Stimulated activated CD4-positive, alpha-beta T cell treated with anti-CD3 and anti-CD28 coated beads, Interleukin-2, amount 100 ng/mL, for 4 hours (primary cell): ENCODE results near the gene DOK4.
A peak's percentile ranks its signal among the peaks of the same experiment; 100 is the strongest.

ENCODE experiments used
- DNase-seq: peaks from one replicate; pipeline ENCODE4 v3.0.0-alpha.2; 2020; ENCODE audit warnings: low read depth

Gene DOK4

DNA sequence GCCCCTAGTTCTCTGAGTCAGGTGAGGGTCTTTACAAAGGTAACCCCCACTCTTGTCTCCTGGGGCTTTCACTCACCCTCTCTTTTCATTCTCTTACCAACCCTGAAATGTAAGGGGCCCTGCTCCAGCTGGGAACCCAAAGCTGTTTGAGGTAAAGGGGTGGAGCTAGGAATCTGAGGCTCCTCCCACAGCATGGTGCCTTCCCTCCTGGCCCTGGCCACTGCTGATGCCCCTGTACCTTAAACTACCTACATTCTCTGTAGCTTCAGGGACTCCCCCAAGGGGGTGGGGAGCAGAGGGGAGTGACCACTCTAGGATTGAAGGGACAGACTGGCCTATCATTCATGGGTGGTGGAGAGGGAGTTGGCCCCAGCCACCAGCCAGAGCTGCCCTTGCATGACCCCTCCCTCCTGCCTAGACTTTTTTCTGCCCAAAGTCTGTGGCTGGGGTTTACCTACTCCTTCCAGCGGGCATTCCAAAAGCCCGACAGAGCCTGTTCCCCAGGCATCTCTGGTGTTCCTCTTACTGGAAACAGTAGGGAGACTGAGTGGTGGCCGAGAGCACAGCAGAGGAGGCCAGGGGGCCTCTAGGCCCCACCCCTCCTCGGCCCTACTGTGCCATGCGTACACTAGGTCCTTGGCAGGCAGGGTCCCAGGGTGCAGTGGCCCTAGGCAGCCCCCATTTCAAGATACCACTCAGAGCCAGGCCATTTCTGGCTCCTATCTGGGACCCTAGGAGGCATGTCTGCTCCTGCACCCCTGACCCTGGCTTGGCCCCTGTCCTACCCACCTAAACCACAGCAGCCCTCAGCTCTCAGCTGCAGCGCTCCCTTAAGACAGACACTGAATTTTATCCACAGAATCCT lies 9.5 kb downstream of the DOK4 start:
- DNase-seq, result no peak

DNA sequence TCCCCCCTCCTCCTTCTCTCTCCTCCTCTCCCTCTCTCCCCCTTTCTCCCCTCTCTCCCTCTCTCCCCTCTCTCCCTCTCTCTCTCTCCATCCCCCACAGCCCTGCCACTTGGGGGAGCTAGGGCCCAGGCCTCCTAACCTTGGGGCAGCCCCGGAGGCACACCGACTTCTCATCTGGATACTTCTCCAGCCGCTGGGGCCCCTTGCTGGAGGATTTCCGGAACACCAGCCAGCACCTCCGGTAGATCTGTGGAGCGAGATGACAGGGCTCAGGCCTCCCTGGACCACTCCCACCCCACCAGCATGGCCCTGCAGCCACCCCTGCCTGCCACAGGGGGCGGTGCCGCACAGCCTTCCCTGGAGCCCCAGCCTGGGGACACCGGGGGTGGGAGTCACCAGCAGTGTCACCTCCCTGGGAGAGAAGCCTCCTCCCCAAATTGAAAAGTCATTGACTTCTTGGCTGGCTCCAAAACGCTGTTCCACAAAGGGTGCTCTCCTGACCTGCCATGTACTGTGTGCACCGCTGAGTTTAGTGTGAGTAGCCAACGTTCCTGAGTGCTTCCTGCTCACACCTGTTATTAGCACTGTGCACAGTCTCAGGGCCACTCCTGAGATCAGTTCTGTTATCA lies 10.5 kb downstream of the DOK4 start:
- peak; percentile 42 for DNase-seq

DNA sequence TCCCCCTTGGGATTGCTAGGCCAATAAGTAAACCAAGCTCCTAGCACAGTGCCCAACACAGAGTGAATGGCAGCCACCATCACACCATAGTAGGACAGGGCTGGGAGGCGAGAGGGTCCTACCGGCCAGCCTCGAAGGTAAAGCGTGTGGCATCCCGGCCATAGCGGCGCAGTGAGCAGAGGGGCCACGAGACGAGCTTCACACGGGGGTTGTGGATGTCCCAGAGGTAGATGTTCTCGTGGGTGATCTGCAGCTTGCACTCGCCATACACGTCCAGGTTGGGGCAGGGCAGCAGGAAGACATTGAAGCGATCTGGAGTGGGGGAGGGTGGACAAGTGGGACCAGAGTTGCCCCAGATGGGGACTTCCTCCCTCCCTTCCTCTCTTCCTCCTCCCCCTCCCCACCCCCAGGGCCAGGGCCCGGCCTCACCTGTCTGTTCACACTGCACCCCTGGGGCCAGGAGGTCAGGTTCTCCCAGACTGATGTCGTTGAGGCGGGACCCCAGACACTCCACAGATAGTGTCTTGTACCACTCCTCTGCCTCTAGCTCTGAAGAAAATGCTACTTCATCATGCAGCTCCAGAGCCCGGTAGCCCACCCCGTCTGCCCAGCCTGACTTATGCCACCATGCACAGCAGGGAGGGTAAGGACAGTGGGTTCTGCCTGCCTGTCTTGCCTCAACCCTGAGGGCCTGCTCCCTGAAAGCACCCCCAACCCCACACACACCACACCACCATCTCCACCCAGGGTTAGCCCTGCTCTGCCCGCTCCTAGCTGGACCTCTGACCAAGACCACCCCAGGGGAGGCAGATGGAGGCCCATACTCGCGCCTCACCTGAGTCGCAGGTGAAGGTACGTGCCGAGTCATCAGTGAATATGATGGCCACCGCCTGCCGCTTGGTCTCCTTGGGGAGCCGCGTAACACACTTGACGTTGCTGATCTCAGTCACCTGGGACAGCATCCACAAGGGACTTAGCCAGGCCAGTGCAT lies 11.3 kb downstream of the DOK4 start:
- no peak for DNase-seq

DNA sequence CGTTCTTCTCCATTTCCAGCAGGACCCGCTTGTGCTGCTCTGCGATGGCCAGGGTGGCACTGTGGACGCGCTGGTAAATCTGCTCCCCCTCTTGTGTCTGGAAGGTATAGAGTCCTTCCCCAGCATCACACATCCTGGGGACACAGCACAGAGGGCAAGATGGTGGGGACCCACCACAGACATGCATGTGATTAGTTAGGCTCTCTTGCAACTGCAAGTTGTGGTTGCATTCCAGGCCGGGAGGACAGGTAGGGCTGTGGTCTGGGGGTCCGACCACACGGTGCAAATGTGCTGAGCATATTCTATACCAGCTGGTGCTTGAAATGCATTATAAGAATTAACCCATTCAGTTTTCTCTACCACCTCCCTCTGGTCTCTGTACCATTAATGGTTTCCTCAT lies 12.4 kb downstream of the DOK4 start:
- no peak for DNase-seq

DNA sequence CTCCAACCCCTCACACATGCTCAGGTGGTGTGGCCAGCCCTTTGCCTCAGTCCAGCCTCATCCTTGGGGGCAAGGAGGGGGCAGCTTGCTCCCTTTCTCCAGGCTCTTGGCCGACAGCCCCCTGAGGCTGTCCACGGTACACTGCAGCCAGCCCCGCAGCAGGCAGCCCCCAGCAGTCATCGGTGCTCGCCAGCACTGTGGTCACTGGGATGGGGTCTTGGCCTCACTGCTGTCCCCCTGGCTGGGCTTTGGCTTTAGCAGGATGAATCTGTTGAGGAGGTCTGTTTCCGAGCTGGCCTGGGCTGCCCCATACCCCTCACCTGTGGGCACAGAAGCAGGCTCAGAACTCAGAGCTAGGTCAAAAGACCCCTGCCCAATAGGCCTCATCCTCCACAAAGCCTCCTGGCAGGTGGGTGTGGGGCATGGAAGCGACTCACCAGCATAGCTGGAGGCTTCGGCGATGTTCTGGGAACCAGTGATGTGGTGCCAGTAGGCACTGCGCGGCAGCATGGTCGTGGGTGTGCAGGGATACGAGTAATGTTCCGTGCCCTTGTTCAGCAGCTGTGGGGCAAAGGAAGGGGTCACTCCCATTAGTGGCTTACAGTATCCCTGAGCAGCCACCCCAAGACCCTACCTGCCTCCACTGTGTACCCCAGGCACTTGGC lies 13.0 kb downstream of the DOK4 start:
- DNase-seq, result no peak

DNA sequence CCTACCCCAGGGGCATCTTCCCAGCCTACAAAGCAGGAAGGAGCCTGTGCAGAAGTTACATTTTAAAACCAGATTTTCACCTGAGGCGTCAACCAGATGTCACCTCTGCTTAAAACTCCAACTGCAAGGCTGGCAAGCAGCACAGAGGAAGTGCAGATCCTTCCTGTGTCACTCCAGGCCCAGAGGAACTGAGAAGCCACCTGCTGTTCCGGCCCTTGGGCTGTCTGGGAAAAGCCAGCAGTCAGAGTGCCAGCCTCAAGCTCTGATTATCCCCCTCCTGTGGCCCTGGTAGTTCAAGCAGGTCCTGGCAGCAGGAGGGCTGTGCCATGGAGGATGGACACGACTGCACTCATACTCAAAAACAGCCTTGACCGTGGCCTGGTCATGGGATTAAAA lies 13.6 kb downstream of the DOK4 start:
- DNase-seq, result no peak

DNA sequence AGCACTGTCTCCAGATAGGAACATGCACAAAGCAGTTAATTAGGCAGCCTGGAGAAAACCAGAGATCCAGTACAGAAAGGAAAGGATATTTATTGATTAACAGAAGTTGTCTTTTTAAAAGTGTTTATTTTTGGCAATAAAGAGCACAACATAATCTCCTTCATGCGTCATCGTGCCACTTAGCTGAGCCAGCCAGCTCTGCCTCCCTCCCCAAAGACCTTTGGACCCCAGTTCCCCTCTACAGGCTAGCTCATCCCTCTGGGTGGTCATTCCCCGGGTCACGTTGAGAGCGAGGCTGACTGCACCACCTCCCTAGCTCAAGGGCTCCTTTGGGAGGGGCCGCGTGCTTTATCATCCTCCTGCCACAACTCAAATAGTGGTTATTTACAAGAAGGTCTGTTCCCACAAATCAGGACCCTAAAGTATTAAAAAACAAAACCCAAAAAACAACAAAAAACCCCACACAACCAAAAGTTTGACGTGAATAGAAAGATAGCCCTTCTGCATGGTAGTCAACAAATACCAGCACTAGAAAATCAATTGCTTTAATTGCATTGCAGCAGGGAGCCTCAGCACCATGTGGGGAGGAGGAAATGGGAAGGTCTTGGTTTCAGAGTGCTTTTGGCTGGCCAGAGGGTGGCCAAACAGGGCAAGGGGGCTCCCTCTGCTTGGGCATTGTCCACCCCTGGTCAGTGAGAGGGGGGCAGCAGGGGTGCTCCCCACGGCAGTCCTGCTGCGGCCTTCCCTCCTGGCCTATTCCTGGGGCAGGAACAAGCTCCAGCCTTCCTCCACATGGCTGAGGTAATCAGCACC lies 14.2 kb downstream of the DOK4 start:
- no peak for DNase-seq

DNA sequence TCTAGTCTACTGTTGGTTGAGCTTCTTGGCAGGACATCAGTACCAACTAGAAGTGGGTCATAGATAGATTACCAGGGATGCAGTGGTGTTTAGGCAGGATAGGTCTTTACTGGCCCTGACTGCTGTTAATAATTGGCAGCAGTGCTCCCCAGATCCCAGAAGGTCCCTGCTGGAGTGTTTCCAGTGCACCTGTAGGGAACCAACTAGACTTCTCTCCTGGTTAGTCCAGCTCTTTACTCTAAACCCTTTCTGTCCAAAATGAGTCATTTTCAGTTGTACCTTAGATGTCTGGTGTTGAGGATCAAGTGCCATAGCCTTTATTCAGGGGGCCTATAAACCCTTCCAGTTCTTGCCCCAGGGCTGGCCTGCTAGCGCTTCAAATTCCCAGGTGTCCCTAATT lies 15.1 kb downstream of the DOK4 start:
- DNase-seq, result no peak

DNA sequence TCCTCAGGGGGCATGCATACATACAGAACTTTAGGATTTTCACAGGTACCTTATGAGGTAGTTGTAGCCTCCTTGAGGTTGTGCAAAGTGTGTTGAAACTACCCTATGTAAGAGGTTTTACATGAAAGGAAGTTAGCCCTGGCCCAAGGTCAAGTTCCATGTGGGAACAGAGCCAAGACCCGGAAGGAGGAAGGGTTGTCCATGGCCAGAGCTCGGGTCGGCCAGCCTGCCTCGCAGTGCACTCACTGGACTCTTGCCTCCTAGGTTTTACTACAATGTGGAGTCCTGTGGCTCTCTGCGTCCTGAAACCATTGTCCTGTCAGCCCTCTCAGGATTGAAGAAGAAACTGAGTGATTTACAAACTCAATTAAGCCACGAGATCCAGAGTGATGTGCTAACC lies 15.6 kb downstream of the DOK4 start:
- no peak for DNase-seq

DNA sequence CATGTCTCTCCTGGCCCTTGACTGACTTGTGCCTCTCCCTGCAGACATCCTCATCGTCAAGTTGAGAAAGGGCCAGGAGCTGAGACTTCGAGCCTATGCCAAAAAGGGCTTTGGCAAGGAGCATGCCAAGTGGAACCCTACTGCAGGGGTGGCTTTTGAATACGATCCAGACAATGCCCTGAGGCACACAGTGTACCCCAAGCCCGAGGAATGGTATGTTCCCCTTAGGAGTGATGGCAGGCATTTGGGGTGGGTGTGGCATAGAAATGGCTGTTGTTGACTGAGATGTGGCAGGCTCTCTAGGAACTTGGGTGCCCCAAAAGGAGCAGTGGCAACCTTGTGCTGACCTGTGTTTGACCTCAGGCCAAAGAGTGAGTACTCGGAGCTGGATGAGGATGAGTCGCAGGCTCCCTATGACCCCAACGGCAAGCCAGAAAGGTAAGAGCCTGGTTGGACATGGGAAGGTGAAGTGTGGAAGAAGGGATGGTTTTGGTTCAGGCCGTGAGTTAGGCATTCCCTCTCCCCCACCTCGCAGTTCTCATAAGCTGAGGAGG lies 16.3 kb downstream of the DOK4 start:
- DNase-seq, result no peak

DNA sequence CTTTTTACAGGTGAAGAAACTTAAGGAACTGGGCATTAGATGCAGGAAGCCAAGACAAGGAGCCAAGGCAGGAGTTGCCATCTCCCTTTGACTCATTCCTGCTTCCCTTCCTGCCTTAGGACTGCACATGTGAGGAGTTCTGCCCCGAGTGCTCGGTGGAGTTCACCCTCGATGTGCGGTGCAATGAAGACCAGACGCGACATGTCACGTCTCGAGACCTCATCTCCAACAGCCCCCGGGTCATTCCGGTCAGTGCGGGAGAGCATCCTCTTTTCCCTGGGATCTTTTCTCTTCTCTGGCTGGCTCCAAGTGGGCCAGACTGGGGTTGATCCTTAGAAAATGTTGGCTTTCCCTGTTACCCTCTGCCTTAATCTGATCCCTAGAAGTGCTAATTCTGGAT lies 17.2 kb downstream of the DOK4 start:
- no peak for DNase-seq

DNA sequence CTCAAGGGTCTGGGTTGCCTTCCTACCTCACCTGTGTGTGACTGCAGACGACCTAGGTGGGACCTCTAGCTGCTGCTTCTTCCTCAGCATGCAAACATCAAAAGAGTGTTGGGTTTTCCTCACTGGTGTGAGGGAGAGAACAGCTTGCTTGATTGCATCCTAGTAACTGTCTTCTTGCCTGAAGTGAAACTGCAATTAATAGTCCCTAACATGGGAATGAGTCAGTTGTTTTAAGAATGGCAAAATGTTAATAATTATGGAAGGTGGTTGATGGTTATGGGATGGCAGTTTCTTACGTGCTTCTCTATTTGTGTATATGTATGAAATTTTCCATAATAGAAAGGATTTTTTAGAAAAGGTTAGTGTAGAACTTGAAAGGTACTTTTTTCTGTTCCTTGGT lies 17.9 kb downstream of the DOK4 start:
- no peak for DNase-seq

DNA sequence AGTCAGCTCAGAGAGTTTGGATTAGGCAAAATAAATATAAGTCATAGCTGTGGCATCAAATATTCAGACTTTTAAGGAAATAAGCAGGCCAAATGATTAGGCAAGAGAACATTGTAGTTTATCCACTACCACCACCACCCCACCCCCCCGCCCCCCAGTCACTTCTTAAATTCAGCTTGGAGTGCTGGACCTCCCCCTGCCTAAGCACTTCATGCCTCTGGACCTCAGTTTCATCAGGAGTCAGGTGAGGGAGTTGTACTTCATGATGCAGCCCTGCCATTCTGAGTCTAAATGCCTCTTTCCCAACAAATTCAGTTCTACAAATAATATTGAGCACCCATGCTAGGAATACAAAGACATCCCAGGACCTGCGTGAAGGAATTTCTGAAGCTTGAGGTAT lies 21.8 kb downstream of the DOK4 start:
- no peak for DNase-seq

DNA sequence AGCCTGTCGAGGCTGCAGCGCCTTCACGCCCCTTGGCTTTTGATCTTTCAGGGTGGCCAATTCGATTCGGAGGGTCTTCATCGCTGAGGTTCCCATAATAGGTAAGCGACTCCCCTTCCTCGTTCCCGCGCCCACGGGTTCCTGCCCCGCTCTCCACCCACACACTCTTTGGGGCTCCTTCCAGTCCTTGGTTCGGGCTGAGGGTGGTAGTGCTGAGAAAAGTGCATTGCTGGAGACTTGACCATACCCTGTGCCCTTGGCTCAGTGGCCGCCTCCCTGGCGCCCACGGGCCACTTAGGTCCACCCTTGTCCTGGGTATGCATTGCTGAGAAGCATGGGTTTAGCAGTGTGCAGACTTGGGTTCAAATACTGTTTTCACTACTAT lies 23.3 kb downstream of the DOK4 start:
- DNase-seq, result peak; percentile 4

DNA sequence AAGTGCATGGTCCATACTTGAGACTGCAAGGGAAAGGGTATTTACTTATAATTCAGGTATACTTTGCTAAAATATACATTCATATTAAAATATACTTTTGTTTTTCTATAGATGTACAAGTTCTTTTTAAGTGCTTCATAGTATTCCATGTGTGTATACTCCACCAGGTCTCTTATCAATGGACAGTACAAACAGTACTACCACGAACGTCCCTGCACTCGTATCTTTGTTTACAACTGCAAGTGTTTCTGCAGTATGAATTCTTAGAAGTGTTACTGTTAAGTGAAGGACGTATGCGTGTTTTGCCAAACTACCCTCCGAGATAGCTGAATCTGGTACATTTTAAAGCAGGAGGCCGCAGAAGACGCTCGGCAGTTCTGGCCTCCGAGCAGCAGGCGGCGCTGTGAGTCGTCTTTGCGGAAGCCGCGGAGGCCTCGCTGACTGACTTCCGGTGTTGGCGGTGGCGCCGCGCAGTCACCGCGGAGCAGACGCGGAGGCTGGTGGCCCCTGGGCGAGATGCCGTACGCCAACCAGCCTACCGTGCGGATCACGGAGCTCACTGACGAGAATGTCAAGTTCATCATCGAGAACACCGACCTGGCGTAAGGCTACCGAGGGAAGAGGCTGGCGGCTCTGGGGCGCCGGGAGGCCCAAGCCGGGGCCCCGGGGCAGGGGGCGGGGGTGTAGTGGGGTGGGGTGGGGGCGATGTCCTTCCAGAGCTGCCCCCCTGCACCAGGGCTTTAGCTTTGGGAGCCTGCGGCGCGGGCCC lies 23.9 kb downstream of the DOK4 start, which contains the start of gene POLR2C:
POLR2C (plus strand) TSS at position 471 of the 769 bp plus-strand sequence; CDS start at position 517, 46 bp downstream.
- peak; percentile 82 for DNase-seq

DNA sequence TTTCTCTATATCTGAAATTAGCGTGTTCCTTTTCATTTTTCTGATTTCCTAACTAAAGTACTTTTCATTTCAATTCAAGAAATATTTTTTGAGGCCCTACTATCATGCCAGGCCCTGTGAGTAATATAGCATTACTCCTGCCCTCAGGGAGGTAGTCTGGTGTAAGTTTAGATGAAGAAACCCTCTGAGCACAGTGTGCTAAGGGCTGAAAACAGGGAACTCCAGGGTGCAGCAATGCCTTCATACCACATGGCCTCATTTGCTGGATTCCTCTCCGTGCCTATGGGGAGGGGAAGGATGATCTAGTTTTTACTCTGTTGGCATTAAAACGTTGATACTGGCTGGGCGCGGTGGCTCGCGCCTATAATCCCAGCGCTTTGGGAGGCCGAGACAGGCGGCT lies 34.3 kb downstream of the DOK4 start:
- DNase-seq, result no peak

DNA sequence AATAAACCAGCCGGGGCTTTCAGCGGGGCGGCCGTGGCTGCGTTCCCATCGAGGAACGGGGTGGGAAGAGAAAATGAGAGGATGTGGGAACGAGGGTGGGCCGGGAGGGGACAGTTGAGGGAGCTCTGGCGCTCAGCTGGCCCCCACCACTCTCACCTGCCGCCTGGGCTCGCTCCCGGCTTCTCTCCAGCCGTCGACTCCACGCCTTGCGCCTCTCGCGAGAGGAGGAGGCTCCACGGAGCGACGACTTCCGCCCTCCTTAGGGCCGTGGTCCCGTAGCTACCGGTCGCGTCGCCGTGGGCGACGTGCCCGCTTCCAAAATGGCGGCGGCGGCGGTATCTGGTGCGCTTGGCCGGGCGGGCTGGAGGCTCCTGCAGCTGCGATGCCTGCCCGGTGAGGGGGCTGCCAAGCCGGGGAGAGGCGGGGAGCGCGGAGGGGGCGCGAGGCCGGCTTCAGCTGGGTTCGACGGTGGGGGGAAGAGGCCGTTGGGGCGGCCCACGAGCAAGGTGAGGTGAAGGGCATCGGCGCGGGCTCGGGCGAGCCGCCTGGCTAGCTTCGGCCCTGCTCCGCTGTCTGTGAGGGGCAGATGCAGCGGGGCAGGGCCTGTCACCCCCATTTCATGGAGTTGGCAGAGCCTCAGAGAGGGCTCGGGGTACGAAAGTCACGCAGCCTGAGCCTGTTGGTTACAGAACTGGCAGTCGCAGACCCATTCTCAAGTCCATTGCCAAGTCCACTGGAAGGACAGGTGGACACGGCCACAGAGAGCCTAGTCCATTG lies 38.9 kb downstream of the DOK4 start, which contains the start of the genes CIAPIN1 and COQ9:
CIAPIN1 (minus strand) TSS at position 200 of the 777 bp plus-strand sequence. CDS start 6,457 bp downstream, outside the sequence.
COQ9 (plus strand) TSS at position 294 of the 777 bp plus-strand sequence; CDS start at position 321, 27 bp downstream.
- DNase-seq, result peak; percentile 93

DNA sequence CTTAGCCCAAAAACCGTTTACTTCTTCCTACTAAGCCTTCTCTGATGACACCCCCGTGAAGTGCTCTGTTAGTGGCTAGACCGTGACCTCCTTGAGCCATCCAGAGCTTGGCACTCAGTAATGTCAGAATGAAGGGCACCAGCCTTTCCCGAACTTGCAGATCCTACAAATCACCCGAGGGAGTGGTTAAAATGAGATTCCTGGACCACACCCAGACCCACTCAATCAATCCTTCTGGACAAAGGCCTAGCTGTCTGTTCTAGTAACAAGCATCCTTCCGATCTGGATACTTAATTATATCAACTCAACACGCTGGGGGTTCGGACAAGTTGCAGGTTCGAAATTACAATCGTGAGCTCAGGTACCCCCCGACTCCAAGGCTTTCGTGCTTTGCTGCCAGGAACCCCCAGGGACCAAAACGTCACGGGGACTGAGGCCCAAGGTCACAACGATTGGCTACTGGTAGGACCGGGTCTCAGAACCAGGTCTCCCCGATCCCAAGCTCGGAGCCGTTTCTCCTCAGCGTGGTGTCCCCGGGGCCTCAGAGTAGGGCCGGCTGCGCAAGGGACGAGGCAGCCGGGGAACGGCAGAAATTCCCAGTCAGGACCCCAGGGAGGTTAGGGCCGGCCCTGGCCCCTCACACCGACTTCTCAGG lies 39.6 kb downstream of the DOK4 start:
- peak; percentile 1 for DNase-seq
